NCI-H2107 treated with DMSO at 0.1 percent for 48 hours (cell line): Measurements from ENCODE around the gene PXMP4.

Source experiments
- DNase-seq: peaks from one replicate; lab custom pipeline; 2025; ENCODE audit not compliant: unreplicated experiment; lab: John Stamatoyannopoulos, UW

Gene PXMP4

DNA sequence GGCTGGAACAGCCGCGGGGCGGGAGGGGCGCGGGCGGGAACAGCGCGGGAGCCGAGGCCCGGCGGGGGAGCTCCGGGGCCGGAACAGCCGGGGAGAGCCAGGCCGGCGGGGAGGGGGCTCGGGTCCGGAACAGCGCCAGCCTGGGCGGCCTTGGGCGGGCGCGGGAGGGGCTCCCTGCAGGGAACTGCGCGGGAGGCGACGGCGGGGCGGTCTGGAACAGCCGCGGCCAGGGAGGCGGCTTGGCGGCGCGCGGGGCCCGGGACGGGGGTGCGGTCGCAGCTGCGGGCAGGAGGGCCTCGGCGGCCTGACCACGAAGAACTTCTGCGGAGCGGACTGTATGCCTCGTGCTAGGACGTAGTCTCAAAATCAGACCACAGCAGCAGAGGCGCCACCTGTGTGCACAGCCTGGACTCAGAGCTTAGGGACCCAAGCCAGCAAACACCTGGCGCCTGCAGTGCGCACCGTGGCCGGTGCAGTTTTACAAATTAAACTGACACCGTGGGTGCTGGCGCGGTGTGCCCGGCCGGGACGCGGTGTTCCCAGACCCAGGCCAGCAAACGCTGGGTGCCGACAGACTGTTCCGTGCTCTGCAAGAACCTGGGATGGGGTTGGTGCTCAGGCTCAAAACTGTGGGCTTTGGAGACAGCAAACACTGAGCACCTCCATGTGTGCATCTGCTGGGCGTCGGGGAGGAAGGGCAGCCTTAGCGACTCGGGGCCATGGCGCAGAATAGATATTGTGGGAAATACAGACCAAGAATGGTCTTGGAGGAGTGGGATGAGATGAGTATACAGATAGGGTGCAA, 12.3 kb upstream of the PXMP4 start:
- DNase-seq = no peak

- DNase-seq = no peak
These were observed 11.6 kb upstream of the PXMP4 start, which contains the start of gene ZNF341 for GRCh38 chr20:33731693-33732165. Gene ZNF341, plus strand, starts transcription at chr20:33731996. Its CDS starts 26 bp downstream, at chr20:33732022.

GRCh38 chr20:33730946-33731692, 11.0 kb upstream of the PXMP4 start:
- no peak for DNase-seq

- DNase-seq = no peak
These were observed 9.0 kb upstream of the PXMP4 start for GRCh38 chr20:33729101-33729500.

- DNase-seq = no peak
These were observed 8.4 kb upstream of the PXMP4 start for GRCh38 chr20:33728463-33728862.

GRCh38 chr20:33727806-33728205, 7.7 kb upstream of the PXMP4 start:
- DNase-seq = no peak

- no peak for DNase-seq
These were observed 7.0 kb upstream of the PXMP4 start for GRCh38 chr20:33727115-33727479.

- DNase-seq = no peak
These were observed 5.6 kb upstream of the PXMP4 start for GRCh38 chr20:33725607-33726264.

- no peak for DNase-seq
These were observed 4.5 kb upstream of the PXMP4 start for GRCh38 chr20:33724439-33725094.

GRCh38 chr20:33721391-33722140, 1.5 kb upstream of the PXMP4 start:
- DNase-seq = no peak

- DNase-seq = no peak
These were observed 677 bp downstream of the PXMP4 start for GRCh38 chr20:33719277-33719988.

GRCh38 chr20:33716498-33716897, 3.6 kb downstream of the PXMP4 start:
- no peak for DNase-seq

GRCh38 chr20:33713865-33714367, 6.2 kb downstream of the PXMP4 start:
- DNase-seq = no peak

DNA sequence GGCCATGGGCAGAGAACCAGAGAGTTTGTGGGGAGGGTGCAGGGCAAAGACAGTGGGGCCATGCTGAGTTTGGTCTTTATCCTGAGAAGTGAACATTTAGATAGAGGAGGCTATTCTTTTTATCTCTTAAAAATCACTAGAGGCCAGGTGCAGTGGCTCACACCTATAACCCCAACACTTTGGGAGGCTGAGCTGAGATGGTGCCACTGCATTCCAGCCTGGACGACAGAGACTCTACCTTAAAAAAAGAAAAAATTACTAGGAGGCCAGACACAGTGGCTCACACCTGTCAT, 8.7 kb downstream of the PXMP4 start:
- no peak for DNase-seq

DNA sequence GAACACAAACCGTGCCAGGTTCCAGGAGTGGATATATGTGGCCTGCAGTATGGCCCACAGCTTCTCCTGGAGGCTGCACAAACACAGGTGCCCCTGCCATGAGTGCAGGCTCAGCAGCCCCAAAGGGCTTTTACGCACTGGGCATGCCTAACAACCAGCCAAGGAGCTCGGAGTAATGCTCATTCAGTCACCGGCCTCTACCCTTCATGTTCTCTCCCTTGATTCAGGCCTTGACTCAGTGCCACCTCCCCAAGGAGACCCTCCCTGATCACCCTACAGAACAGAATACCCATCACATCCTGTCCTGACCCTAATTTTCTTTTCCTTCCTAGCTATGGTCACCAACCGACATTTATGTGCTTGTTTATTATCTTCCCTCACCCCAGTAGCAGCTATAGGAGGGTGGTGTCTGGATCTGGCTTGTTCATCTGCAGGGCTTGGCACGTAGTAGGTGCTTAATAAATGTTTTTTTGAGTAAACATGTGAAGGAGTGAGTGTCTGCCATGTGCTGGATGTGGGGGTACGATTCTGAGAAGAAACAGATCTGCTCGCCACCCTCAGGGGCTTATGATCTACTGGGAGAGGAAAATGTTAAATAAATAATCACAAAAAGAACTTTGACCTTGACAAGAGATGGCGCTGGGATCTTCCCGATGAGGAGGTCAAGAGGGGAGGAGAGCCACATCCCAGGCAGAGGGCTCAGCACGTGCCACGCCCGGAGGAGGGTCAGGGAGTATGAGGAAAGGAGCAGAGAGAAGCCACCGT, 9.2 kb downstream of the PXMP4 start:
- DNase-seq = no peak

GRCh38 chr20:33709905-33710541, 10.1 kb downstream of the PXMP4 start:
- DNase-seq = no peak

- DNase-seq = no peak
These were observed 10.7 kb downstream of the PXMP4 start for GRCh38 chr20:33709398-33709797.

- no peak for DNase-seq
These were observed 12.4 kb downstream of the PXMP4 start for GRCh38 chr20:33707668-33708067.
